IPS DF 6.9 (cell line): Measurements from ENCODE around the gene CYP2E1.
"Not testable (repeated sequence)": the region's sequence is repeated elsewhere in the genome, so short reads cannot be mapped to it uniquely, and the experiment has no call there.

Experiments used
- DNase-seq: peaks from one replicate; pipeline ENCODE4 v3.0.0-alpha.2; 2013; ENCODE audit warnings: low read depth, low spot score
- H3K27ac ChIP-seq: one replicate; pipeline ENCODE4 v1.5.1; 2013; ENCODE audit warnings: low read length, control low read depth
- H3K27me3 ChIP-seq: 2 replicates; pipeline ENCODE4 v1.6.1; 2013; ENCODE audit warnings: mild to moderate bottlenecking, low read length; ENCODE audit not compliant: control insufficient read depth, insufficient read depth
- H3K36me3 ChIP-seq: 2 replicates; pipeline ENCODE4 v1.6.1; 2013; ENCODE audit warnings: low read length; ENCODE audit not compliant: control insufficient read depth, insufficient read depth
- H3K4me1 ChIP-seq: 2 replicates; pipeline ENCODE4 v1.6.1; 2013; ENCODE audit warnings: low read length; ENCODE audit not compliant: control insufficient read depth, insufficient read depth
- H3K4me3 ChIP-seq: 2 replicates; pipeline ENCODE4 v1.5.1; 2013; ENCODE audit warnings: mild to moderate bottlenecking, low read length
- H3K9me3 ChIP-seq: 2 replicates; pipeline ENCODE4 v1.6.1; 2013; ENCODE audit warnings: low read length, inconsistent platforms; ENCODE audit not compliant: control insufficient read depth, insufficient read depth
- WGBS: extraction: QIAGEN DNeasy Blood & Tissue Kit; methylation state at CpG from one replicate; pipeline ENCODE4 v1.1.7; 2013; ENCODE audit warnings: mixed read lengths, missing lambda C conversion rate; ENCODE audit not compliant: insufficient read length, insufficient coverage; 5-methylcytosine and 5-hydroxymethylcytosine counted together

Gene CYP2E1

DNA sequence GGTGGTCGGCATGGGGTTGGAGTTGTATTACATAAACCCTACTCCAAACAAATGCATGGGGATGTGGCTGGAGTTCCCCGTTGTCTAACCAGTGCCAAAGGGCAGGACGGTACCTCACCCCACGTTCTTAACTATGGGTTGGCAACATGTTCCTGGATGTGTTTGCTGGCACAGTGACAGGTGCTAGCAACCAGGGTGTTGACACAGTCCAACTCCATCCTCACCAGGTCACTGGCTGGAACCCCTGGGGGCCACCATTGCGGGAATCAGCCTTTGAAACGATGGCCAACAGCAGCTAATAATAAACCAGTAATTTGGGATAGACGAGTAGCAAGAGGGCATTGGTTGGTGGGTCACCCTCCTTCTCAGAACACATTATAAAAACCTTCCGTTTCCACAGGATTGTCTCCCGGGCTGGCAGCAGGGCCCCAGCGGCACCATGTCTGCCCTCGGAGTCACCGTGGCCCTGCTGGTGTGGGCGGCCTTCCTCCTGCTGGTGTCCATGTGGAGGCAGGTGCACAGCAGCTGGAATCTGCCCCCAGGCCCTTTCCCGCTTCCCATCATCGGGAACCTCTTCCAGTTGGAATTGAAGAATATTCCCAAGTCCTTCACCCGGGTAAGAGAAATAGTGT is at the start of gene CYP2E1:
Gene CYP2E1, plus strand, starts transcription at position 407 of the 632 bp plus-strand sequence. Its CDS starts 33 bp downstream, at position 440.
- H3K27ac ChIP-seq, result no peak within 1 kb of the TSS
- no peaks in the 10 kb centered on the region for H3K27me3 ChIP-seq
- no peak for DNase-seq
- no peaks in the 10 kb centered on the region for H3K4me1 ChIP-seq
- H3K4me3 ChIP-seq, result no peak within 1 kb of the TSS
- no peaks in the 10 kb centered on the region; the same call in 1 of the 2 replicates for H3K36me3 ChIP-seq
- H3K9me3 ChIP-seq, result peaks cover 17% of the 10 kb centered on the region
- no CpG with 5 or more reads among the region's 16 CpGs for WGBS

DNA sequence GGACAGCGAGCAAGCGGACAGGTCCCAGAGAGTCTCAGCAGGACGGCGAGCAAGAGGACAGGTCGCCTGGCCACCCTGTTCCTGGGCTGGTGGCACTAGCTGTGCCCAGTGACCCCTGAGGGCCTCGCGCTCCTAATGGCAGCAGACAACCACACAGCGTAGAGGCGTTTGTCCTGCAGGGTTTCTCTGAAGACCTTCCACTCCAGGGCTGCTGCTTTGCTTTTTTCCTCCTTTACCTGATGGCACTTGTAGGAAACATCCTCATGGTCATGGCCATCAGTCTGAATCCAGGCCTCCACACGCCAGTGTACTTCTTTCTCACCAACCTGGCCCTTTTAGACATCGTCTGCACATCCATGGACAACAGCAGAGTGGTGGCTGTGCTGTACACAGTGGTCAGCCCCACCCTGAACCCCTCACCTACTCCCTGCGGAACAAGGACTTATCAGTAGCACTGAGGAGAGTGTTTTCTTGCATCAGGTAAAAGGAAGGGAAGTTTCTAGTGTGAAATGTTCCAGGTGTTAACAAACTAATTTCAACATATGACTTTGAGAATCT is 46.0 kb upstream of the CYP2E1 start:
- WGBS, result no CpG with 5 or more reads among the region's 12 CpGs
- H3K4me3 ChIP-seq, result no peak overlapping the region
- no peak overlapping the region for H3K27ac ChIP-seq
- no peak for DNase-seq
- no peaks in the 10 kb centered on the region; the same call in 1 of the 2 replicates for H3K36me3 ChIP-seq
- peaks cover 3% of the 10 kb centered on the region for H3K9me3 ChIP-seq
- no peaks in the 10 kb centered on the region for H3K4me1 ChIP-seq
- no peaks in the 10 kb centered on the region for H3K27me3 ChIP-seq

DNA sequence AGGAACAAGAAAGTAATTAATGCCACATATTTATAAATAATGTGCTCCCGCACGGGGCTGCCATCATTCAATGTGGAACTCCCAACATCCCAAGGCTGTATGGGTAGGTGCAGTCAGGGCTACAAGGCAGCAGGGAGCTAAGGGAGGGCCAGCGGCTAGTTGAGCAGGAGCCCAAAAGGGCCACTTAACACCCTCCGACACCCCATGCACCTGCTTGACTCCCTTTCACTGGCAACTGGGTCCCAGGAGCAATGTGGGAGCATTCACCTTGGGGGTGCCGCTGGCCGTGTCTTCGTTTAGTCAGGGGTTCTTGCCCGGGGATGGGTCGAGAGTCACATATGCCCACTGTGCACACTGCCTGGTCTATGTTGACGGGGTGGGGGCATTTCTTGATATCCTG is 45.5 kb upstream of the CYP2E1 start:
- Histone ChIP-seq H3K9me3 (no peaks in the 10 kb centered on the region; the same call in 1 of the 2 replicates), H3K4me1 (no peaks in the 10 kb centered on the region), H3K36me3 (no peaks in the 10 kb centered on the region; the same call in 1 of the 2 replicates), H3K27me3 (no peaks in the 10 kb centered on the region), H3K4me3 (no peak overlapping the region), H3K27ac (no peak overlapping the region)
- DNase-seq, result no peak
- no CpG with 5 or more reads among the region's 10 CpGs for WGBS

DNA sequence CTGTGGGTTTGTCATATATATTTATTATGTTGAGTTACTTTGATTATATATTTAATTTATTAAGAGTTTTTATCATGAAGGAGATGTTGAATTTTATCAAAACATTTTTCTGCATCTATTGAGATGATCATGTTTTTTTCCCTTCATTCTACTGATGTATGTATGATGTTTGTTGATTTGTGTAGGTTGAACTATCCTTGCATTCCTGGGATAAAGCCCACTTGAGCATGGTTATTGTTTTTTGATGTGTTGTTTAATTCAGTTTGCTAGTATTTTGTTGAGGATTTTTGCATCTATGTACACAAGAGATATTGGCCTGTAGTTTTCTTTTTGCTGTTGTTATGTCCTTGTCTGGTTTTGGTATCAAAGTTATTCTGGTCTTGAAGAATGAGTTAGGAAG is 42.3 kb upstream of the CYP2E1 start:
- H3K4me1 ChIP-seq, result no peaks in the 10 kb centered on the region
- no peaks in the 10 kb centered on the region for H3K27me3 ChIP-seq
- H3K9me3 ChIP-seq, result peaks cover 15% of the 10 kb centered on the region
- no peak overlapping the region for H3K4me3 ChIP-seq
- peaks cover 2% of the 10 kb centered on the region; the same call in 1 of the 2 replicates for H3K36me3 ChIP-seq
- no peak overlapping the region for H3K27ac ChIP-seq
- DNase-seq, result no peak

DNA sequence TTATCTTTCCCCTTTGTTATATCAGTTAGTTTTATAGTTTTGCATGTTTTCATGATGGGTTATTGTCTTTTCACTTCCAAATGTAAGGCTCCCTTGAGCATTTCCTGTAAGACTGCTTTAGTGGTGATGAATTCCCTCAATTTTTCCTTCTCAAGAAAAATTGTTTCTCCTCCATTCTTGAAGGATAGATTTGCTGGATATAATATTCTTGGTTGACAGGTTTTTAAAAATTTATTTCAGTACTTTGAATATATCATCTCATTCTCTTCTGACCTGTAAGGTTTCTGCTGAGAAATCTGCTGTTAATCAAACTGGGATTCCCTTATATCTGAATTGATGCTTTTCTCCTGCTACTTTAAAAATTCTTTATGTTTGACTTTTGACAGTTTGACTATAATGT is 40.1 kb upstream of the CYP2E1 start:
- H3K4me1 ChIP-seq, result no peaks in the 10 kb centered on the region
- H3K9me3 ChIP-seq, result peaks cover 15% of the 10 kb centered on the region
- H3K27ac ChIP-seq, result no peak overlapping the region
- peaks cover 2% of the 10 kb centered on the region; the same call in 1 of the 2 replicates for H3K36me3 ChIP-seq
- no peak for DNase-seq
- no peak overlapping the region for H3K4me3 ChIP-seq
- no peaks in the 10 kb centered on the region for H3K27me3 ChIP-seq

DNA sequence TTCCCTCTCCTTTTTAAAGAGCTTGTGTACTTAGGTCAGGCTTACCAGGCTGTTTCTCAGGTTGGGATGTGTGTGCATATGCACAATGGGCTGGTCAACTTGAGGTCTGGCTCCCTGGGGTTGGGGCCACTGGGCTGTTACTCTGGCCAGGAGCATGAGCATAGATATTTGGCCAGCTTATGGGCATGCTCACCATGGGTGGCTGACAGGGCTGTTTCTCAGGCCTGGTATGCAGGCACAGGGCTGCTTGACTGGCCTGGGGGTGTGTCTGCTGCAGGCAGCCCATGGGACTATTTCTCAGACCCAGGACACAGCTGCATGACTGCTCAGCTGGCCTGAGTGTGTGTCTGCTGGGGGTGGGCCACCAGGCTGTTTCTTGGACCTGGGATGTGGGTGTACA is 38.8 kb upstream of the CYP2E1 start:
- Histone ChIP-seq H3K36me3 (peaks cover 2% of the 10 kb centered on the region; the same call in 1 of the 2 replicates), H3K4me3 (no peak overlapping the region), H3K27ac (no peak overlapping the region), H3K27me3 (no peaks in the 10 kb centered on the region), H3K9me3 (peaks cover 15% of the 10 kb centered on the region), H3K4me1 (no peaks in the 10 kb centered on the region)
- DNase-seq, result no peak

DNA sequence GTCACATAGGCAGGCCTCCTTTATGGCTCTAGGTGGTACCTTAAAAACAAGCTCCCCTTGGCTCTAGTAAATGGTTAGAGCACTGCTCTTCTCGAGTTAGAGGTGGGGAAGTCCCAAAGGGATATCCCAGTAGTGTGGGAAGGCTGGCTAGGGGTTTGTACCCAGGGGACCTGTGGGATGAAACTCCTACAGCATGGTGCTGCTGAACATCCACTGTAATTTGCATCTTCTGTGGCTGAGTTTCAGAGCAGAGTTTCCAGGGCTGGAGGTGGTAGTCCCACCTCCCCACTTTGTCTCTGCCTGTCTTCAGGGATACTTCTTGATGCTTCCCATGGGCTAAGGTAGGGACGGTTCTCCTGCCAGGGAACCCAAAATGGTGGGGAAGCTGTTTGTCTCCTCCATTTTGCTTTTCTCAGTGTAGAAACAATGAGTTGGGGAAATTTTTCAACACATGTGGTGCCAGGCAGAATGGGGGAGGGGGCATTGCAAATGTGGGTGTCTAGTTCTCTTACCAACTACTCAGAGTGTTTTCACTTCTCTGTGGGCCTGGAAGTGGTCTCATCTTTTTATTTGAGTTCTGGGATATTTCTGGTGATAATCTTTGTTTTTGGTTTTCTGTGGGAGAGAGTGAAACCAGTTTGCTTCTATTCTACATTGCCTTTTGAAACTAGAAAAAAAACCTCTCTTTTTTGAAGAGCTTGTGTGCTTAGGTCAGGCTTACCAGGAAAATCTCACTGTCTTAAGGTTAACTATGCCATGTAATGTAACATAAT is 37.2 kb upstream of the CYP2E1 start:
- no peaks in the 10 kb centered on the region for H3K4me1 ChIP-seq
- H3K4me3 ChIP-seq, result no peak overlapping the region
- H3K27ac ChIP-seq, result no peak overlapping the region
- no peaks in the 10 kb centered on the region for H3K27me3 ChIP-seq
- peaks cover 15% of the 10 kb centered on the region for H3K9me3 ChIP-seq
- peaks cover 2% of the 10 kb centered on the region; the same call in 1 of the 2 replicates for H3K36me3 ChIP-seq
- no peak for DNase-seq
- WGBS, result no CpG with 5 or more reads among the region's 2 CpGs

DNA sequence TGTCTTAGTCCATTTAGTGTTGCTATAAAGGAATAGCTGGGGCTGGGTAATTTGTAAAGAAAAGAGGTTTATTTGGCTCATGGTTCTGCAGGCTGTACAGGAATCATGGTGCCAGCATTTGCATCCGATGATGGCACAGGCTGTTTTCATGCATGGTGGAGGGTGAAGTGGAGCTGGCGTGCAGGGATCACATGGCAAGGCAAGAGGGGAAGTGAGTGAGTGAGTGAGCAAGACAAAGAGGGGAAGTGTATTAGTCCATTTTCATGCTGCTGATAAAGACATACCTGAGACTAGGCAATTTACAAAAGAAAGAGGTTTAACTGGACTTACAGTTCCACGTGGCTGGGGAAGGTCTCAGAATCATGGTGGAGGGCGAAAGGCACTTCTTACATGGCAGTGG is 33.6 kb upstream of the CYP2E1 start:
- DNase-seq, H3K27ac ChIP-seq, H3K9me3 ChIP-seq, H3K36me3 ChIP-seq, H3K4me1 ChIP-seq, H3K4me3 ChIP-seq, H3K27me3 ChIP-seq: not testable (repeated sequence)
- no CpG with 5 or more reads among the region's 4 CpGs for WGBS

DNA sequence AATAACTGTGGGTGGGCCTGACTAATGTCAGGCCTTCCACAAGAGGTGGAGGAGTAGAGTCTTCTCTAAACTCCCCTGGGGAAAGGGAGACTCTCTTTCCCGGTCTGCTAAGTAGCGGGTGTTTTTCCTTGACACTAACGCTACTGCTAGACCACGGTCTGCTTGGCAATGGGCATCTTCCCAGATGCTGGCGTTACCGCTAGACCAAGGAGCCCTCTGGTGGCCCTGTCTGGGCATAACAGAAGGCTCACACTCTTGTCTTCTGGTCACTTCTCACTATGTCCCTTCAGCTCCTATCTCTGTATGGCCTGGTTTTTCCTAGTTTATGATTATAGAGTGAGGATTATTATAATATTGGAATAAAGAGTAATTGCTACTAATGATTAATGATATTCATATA is 29.8 kb upstream of the CYP2E1 start:
- DNase-seq, H3K27me3 ChIP-seq, H3K4me1 ChIP-seq, H3K27ac ChIP-seq, H3K9me3 ChIP-seq, H3K36me3 ChIP-seq, H3K4me3 ChIP-seq: not testable (repeated sequence)
- no CpG with 5 or more reads among the region's 6 CpGs for WGBS

DNA sequence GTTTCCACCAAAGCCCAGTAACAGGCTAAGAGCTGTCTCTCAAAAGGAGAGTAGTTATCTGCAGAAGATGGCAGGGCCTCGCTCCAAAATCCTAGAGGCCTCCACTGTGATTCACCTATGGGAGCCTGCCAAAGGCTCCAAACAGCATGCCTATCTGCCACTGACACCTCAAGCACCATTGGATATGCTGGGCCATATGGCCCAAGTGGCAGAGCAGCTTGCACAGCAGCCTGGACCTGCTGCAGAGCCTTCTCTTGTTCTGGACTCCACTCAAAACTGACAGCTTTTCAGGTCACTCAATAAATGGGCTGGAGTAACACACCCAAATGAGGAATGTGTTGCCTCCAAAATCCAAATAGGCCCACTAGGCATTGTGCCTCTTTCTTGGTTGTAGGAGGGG is 28.0 kb upstream of the CYP2E1 start:
- WGBS, result no CpG with 5 or more reads among the region's 1 CpG
- DNase-seq, H3K4me3 ChIP-seq, H3K27me3 ChIP-seq, H3K27ac ChIP-seq, H3K9me3 ChIP-seq, H3K4me1 ChIP-seq, H3K36me3 ChIP-seq: not testable (repeated sequence)
